CD4-positive, alpha-beta T cell treated with Interferon alpha-2 for 1 hour (primary cell): ENCODE measurements around the gene HBZ.
A peak's percentile ranks its signal among the peaks of the same experiment; 100 is the strongest.
"Not testable (repeated sequence)": the region's sequence is repeated elsewhere in the genome, so short reads cannot be mapped to it uniquely, and the experiment has no call there.

Experiments
- DNase-seq, 2 donors: peaks; one replicate each; pipeline ENCODE4 v3.0.0-alpha.2; 2020 to 2022

Gene HBZ

DNA sequence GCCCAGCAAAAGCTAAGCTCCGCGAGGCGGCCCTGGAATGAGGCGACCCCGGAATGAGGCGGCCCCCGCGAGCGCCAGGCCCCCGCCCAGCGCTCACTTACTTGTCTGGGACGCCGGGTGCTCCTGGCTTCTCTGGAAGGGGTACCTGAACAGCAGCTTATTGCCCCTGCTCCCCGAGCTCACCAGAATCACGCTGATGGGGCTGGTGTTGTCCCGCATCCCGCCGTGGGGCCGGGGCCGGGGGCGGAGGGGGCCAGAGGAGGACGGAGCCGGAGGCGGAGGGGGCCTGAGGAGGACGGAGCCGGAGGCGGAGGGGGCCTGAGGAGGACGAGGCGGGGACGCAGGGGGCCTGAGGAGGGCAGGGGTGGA is 14.4 kb upstream of the HBZ start:
- DNase-seq: peak; percentile 9 to 24

- DNase-seq: no peak
Observed at GRCh38 chr16:140175-140857, 12.1 kb upstream of the HBZ start.

DNA sequence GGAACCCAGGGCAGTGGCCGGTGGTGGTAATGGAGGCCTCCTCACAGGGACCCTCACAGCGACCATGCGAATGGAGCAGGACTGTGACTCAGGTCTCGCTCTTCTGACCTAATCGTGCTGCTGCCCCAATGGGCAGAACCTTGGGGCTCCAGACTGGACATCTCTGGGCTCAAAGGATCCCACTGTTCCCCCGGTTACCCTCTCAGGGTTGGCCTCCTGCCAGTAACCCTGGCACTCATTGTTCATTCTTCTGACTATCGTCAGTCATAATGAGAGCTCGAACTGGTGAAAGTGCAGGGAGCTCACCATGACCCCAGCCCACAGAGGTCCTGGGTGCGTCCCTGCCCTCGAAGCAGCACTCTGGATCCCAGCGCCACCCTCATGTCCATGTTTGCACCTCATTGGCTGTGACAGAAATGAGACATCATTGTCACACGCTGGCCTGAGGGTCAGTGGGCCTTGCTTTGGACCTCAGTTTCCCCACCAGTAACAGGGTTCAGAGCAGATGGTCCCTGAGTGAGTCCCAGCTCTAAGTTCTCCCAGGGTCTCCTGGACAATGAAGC is 10.0 kb upstream of the HBZ start:
- DNase-seq: no peak

GRCh38 chr16:143047-143446 is 9.4 kb upstream of the HBZ start:
- DNase-seq: no peak

- DNase-seq: no peak
Observed at GRCh38 chr16:143456-143855, 9.0 kb upstream of the HBZ start.

DNA sequence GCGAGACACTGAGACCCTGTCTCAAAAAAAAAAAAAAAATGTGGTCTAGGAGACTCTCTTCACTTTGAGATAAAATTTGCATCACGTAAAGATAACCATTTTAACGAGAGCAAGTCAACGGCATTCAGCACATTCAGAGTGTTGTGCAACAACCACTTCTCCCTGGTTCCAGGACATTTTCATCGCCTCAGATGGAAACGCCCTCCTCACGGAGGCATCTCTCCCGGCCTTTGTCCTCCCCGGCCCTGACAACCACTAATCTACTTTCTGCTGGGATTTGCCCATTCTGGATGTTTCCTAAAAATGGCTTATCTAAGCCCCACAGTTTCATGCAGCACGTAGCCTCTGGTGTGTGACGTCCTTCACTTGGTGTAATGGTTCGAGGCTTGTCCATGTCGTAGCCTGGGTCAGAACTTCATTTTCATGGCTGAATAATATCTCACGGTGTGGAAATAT is 7.6 kb upstream of the HBZ start:
- DNase-seq: no peak

- no peak for DNase-seq
Observed at GRCh38 chr16:146646-147045, 5.8 kb upstream of the HBZ start.

DNA sequence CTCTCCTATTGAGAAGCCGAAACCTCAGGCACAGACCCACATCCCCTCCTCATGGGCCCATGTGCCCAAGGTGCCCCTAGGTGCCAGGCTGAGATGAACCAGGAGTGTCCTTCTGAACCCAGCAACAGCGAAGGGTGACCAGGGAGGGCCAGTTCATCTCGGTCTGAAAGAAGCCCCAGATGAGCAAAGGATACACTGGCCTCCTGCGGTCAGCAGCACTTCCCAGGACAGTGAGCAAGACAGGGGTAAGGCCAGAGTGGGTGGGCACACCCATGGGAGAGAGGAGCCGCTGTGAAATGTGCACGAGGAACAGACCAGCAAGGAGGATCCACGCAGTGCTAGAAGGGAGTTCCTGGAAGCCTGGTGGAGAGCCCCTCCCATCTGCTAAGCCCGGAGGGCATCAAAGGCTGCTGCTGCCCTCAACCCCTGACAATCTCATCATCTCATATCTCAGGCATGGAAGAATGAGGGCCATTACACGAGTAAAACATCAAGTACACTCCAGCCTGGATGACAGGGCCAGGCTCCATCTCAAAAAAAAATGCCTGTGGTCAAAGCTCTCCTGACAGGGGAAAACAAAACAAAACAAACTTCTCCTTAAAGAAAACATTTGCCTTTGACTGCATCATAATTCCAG is 3.3 kb upstream of the HBZ start:
- no peak for DNase-seq

- DNase-seq: not testable (repeated sequence)
Observed at GRCh38 chr16:153129-153521, 681 bp downstream of the HBZ start.

GRCh38 chr16:153550-154216 is 1.2 kb downstream of the HBZ start:
- not testable (repeated sequence) for DNase-seq

- DNase-seq: peak in 1 of 2 donors; percentile 4
Observed at GRCh38 chr16:154217-155030, 2.0 kb downstream of the HBZ start.

- DNase-seq: no peak
Observed at GRCh38 chr16:155031-155398, 2.6 kb downstream of the HBZ start.

DNA sequence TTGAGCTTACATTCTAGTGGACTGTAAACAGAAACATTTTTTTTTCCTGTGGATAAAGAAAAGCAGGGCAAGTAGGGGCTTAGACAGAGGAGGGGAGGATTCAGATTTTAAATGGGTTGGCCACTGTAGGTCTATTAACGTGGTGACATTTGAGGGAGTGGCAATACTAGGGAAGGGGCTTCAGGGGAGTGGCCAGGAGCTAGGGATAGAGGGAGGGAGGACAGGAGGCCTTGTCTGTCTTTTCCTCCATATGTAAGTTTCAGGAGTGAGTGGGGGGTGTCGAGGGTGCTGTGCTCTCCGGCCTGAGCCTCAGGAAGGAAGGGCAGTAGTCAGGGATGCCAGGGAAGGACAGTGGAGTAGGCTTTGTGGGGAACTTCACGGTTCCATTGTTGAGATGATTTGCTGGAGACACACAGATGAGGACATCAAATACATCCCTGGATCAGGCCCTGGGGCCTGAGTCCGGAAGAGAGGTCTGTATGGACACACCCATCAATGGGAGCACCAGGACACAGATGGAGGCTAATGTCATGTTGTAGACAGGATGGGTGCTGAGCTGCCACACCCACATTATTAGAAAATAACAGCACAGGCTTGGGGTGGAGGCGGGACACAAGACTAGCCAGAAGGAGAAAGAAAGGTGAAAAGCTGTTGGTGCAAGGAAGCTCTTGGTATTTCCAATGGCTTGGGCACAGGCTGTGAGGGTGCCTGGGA is 6.8 kb downstream of the HBZ start:
- no peak for DNase-seq

DNA sequence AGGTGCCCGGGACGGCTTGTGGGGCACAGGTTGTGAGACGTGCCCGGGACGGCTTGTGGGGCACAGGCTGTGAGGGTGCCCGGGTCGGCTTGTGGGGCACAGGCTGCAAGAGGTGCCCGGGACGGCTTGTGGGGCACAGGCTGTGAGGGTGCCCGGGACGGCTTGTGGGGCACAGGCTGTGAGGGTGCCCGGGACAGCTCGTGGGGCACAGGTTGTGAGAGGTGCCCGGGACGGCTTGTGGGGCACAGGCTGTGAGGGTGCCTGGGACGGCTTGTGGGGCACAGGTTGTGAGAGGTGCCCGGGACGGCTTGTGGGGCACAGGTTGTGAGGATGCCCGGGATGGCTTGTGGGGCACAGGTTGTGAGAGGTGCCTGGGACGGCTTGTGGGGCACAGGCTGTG is 7.8 kb downstream of the HBZ start:
- DNase-seq: not testable (repeated sequence)

DNA sequence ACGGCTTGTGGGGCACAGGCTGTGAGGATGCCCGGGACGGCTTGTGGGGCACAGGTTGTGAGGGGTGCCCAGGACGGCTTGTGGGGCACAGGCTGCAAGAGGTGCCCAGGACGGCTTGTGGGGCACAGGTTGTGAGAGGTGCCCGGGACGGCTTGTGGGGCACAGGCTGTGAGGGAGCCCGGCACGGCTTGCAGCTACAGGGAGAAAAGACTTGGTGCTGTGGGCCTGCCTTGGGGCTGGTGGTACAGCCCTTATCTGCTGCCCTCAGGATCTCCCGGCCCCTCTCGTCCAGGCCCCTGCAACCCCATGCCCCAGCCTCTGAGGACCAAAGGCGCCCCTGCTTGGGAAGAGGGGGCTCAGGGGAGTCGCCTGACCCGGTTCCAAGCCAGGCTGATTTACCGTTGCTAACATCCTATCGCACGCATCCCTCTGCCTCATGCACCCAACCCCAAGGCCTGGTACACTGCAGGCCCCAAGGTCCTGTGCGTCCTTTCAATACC is 8.3 kb downstream of the HBZ start:
- no peak for DNase-seq

GRCh38 chr16:162271-162991 is 10.0 kb downstream of the HBZ start:
- DNase-seq: no peak

DNA sequence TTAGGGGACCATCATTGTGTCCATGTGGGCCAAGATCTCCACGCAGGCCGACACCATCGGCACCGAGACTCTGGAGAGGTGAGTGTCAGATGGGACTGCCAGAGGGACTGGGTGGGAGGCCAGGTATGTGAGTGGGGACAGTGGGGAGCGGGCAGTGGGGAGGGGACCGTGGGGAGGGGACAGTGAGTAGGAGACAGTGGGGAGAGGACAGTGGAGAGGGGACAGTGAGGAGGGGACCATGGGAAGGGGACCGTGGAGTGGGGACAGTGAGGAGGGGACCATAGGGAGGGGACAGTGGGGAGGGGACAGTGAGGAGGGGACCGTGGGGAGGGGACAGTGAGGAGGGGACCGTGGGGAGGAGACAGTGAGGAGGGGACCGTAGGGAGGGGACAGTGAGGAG is 10.7 kb downstream of the HBZ start:
- not testable (repeated sequence) for DNase-seq

DNA sequence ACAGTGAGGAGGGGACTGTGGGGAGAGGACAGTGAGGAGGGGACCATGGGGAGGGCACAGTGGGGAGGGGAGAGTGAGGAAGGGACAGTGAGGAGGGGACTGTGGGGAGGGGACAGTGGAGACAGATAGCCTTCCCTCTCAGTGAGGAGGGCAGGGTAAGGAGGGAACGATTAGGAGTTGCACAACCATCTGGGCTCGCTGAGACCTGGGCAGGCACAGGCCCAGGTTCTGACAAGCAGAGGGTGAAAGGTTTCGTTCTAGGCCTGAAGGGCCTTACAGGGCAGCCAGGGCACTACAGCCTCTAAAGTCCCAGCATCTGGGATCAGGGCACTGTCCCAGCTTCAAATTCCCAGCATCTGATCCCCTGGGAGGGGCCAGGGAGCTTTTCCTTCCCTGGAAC is 11.3 kb downstream of the HBZ start:
- not testable (repeated sequence) for DNase-seq

DNA sequence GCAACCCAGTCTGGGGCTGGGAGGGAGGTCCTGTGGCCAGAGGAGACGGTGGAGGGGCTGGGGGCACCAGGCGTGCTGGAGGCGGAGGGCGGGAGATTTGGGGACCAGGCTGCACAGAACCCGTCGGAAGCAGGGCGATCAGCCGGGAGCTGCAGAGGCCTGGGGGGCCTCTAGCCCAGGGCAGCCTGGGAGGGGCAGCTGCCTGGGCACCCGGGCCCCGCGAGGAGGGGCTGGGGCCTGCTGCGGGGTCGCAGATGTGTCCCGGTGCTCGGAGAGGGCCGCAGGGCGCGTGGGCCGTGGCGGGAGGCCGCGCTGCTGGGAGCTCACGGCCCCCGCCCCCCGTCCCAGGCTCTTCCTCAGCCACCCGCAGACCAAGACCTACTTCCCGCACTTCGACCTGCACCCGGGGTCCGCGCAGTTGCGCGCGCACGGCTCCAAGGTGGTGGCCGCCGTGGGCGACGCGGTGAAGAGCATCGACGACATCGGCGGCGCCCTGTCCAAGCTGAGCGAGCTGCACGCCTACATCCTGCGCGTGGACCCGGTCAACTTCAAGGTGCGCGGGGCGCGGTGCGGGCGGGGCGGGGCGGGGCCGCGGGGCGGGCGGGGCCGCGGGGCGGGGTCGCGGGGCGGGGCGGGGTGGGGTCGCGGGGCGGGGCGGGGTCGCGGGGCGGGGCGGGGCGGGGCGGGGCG is 11.8 kb downstream of the HBZ start:
- not testable (repeated sequence) for DNase-seq

DNA sequence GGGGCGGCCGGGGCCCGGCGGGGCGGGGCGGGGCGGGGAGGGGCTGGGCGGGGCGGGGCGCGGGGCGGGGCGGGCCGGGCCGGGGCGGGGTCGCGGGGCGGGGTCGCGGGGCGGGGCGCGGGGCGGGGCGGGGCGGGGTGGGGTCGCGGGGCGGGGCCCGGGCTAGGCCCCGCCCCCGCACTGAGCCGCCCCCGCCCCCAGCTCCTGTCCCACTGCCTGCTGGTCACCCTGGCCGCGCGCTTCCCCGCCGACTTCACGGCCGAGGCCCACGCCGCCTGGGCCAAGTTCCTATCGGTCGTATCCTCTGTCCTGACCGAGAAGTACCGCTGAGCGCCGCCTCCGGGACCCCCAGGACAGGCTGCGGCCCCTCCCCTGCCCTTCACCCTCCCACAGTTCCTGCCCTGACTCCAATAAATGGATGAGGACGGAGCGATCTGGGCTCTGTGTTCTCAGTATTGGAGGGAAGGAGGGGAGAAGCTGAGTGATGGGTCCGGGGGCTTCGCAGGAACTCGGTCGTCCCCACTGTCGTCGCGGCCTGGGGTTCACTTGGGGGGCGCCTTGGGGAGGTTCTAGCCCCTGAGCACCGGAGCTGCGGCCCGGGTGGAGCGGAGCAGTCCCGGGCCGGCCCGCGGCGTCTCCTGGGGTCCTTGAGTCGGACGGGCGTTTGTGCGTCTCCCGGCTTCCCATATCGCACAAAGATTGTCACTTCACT is 12.5 kb downstream of the HBZ start:
- no peak for DNase-seq
